HepG2 (cell line): ENCODE results near the gene ACOT8. TPM values are rescaled to one million over a fixed set of nuclear protein-coding genes. Genes with fewer than 3 reads are reported as not detected.

Experiments
- ATF7-NPFF ChIP-seq: sonication (generic); formaldehyde crosslinking; IDR thresholded peaks from 2 replicates; pipeline ENCODE4 v1.8.1; 2023; ENCODE audit warnings: mild to moderate bottlenecking, low read depth, missing genetic modification reagents, moderate library complexity
- EED ChIP-seq: sonication (generic); formaldehyde crosslinking; IDR thresholded peaks from 2 replicates; pipeline ENCODE4 v1.5.0; 2020; ENCODE audit warnings: mild to moderate bottlenecking, missing genetic modification reagents
- HES4 ChIP-seq: sonication (generic); formaldehyde crosslinking; IDR thresholded peaks from 2 replicates; pipeline ENCODE4 v1.9.0; 2021; ENCODE audit warnings: mild to moderate bottlenecking, missing genetic modification reagents, borderline replicate concordance
- HNF4G ChIP-seq, 2 experiments: sonication (generic) in 1 of 2; formaldehyde crosslinking in 1 of 2; IDR thresholded peaks; 2 replicates each; pipeline versions ENCODE4 v1.4.0 to v1.6.1; 2011 to 2020; ENCODE audit warnings: borderline replicate concordance in 2 of 2, low read depth in 2 of 2, mild to moderate bottlenecking in 2 of 2, low read length in 1 of 2, missing genetic modification reagents in 1 of 2, moderate library complexity in 1 of 2
- KAT8 ChIP-seq: IDR thresholded peaks from 2 replicates; pipeline ENCODE4 v1.6.1; 2016; ENCODE audit warnings: missing genetic modification reagents, missing compliant biosample characterization
- NFE2 ChIP-seq: sonication (generic); formaldehyde crosslinking; IDR thresholded peaks from 2 replicates; pipeline ENCODE4 v1.4.0; 2020; ENCODE audit warnings: missing genetic modification reagents
- NFRKB ChIP-seq: fragments of 450-650 bp; IDR thresholded peaks from 2 replicates; pipeline ENCODE4 v1.6.1; 2017
- RNF2 ChIP-seq: fragments of 450-650 bp; conservative IDR thresholded peaks from 2 replicates; pipeline ENCODE4 v1.6.1; 2016; ENCODE audit warnings: low read depth
- TGIF2 ChIP-seq: IDR thresholded peaks from 2 replicates; pipeline ENCODE4 v1.6.1; 2016; ENCODE audit warnings: control low read depth, missing compliant biosample characterization
- ZBTB42 ChIP-seq: sonication (generic); formaldehyde crosslinking; IDR thresholded peaks from 2 replicates; pipeline ENCODE4 v1.5.0; 2020; ENCODE audit warnings: mild to moderate bottlenecking, missing genetic modification reagents
- ZNF101 ChIP-seq: sonication (generic); formaldehyde crosslinking; IDR thresholded peaks from 2 replicates; pipeline ENCODE4 v1.4.0; 2020; ENCODE audit warnings: mild to moderate bottlenecking, low read depth, missing genetic modification reagents, borderline replicate concordance
- ZNF264 ChIP-seq: sonication (generic); formaldehyde crosslinking; IDR thresholded peaks from 2 replicates; pipeline ENCODE4 v1.4.0; 2020; ENCODE audit warnings: missing genetic modification reagents
- ZNF556 ChIP-seq: sonication (generic); formaldehyde crosslinking; IDR thresholded peaks from 2 replicates; pipeline ENCODE4 v1.4.0; 2020; ENCODE audit warnings: mild to moderate bottlenecking, missing genetic modification reagents, borderline replicate concordance
- ZNF569 ChIP-seq: sonication (generic); formaldehyde crosslinking; IDR thresholded peaks from 2 replicates; pipeline ENCODE4 v1.5.0; 2020; ENCODE audit warnings: mild to moderate bottlenecking, missing genetic modification reagents, moderate library complexity, borderline replicate concordance
- ZNF674 ChIP-seq: sonication (generic); formaldehyde crosslinking; IDR thresholded peaks from 2 replicates; pipeline ENCODE4 v1.5.0; 2020; ENCODE audit warnings: low read depth, mild to moderate bottlenecking, missing genetic modification reagents
- ZNF776 ChIP-seq: sonication (generic); formaldehyde crosslinking; IDR thresholded peaks from 2 replicates; pipeline ENCODE4 v1.4.0; 2020; ENCODE audit warnings: mild to moderate bottlenecking, missing genetic modification reagents
- polyA plus RNA-seq, 8 experiments: library from polyadenylated mRNA; depleted of rRNA in 3 of 8; stranded (reverse) in 7 of 8; unstranded in 1 of 8; fragments of >200 nt; fragmentation: Illumina TruSeq in 4 of 8; extraction: Trizol in 4 of 8; gene quantifications; 2 replicates each; pipeline versions ENCODE4 v1.2.1 to v1.2.3, GENCODE V29; 2011 to 2016; ENCODE audit warnings: low read depth in 4 of 8, missing spikeins in 1 of 8, mixed read lengths in 1 of 8; ENCODE audit not compliant: insufficient read depth in 1 of 8
- total RNA-seq, 5 experiments: library from RNA; depleted of rRNA; stranded (reverse); fragments of >200 nt; fragmentation: Illumina TruSeq; extraction: Trizol; gene quantifications; 2 replicates each; pipeline ENCODE4 v1.2.3, GENCODE V29; 2016; ENCODE audit warnings: low read depth in 1 of 5
- TF ChIP-seq, protein P1 (sequence below): IDR thresholded peaks from 2 replicates; pipeline ENCODE4 v1.6.1; 2016; ENCODE audit warnings: missing genetic modification reagents, missing compliant biosample characterization
- TF ChIP-seq, protein P2 (sequence below): sonication (generic); formaldehyde crosslinking; IDR thresholded peaks from 2 replicates; pipeline ENCODE4 v1.5.0; 2020; ENCODE audit warnings: missing genetic modification reagents
- TF ChIP-seq, protein P3 (sequence below): sonication (generic); formaldehyde crosslinking; IDR thresholded peaks from 2 replicates; pipeline ENCODE4 v1.5.1; 2020; ENCODE audit warnings: mild to moderate bottlenecking, missing genetic modification reagents, moderate library complexity
- TF ChIP-seq, protein P4 (sequence below): sonication (generic); formaldehyde crosslinking; IDR thresholded peaks from 2 replicates; pipeline ENCODE4 v1.4.0; 2020; ENCODE audit warnings: missing genetic modification reagents, borderline replicate concordance

ACOT8 gene
- total and polyA plus RNA-seq, 2 of the 13 experiments (the other 11 are each of a cell fraction or from before 2014, with no cell fraction given), result 31.4 to 45.5 TPM

DNA sequence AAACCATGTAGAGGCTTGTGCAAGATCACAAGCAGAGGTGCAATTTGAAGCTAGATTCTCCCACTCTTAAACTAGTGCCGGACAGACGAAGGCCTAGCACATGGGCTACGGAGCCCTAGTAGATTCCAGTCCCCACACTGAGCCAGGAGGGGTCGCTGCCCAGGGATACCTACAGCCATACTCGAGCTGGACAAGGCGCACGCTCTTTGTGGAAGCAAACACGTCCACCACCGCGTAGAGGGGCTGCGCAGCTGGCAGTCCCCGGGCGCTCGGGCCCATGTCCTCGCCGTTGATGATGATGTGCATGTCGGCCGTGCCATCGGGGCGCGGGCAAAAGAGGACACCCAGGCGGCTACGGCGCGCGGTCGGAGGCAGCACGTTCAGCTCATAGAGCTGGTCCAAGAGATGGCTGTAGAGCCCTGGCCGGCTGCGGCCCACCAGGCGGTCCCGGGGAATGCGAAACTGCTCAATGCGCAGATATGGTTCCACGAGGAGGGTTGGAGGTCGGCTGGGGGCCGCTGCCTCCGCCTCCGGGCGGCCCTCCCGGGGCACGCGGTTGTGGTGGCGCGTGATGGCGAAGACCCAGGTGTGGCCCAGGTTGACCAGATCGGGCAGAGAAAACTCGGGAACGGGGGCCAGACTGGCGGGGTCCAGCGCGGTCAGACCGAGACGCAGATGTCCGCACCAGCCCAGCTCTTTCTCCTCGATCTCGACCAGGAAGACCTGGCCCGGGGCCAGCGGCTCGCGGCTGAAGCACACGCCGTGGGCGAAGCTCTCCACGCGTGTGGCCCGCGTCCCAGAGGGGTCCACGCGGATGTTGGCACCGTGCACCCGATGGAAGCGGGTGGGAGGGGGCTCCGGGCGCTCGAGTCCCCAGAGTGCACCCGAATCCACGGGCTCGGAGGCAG, 33.1 kb upstream of the ACOT8 start (continued):
- TF ChIP-seq TGIF2 (CRISPR knock-in tag) (peak; percentile 78), ZNF264 (CRISPR knock-in tag) (peak; percentile 61; the same call in 1 of the 2 replicates), ZBTB42 (CRISPR knock-in tag) (peak; percentile 85; the same call in 1 of the 2 replicates), HES4 (0 out of 2 replicates have a peak, but pooled peaks have one; percentile 7), NFRKB (no peak), EED (CRISPR knock-in tag) (no peak; the same call in 1 of the 2 replicates), RNF2 (no peak; the same call in 1 of the 2 replicates), ATF7-NPFF (CRISPR knock-in tag) (no peak; the same call in 1 of the 2 replicates), ZNF556 (no peak), ZNF569 (CRISPR knock-in tag) (no peak; the same call in 1 of the 2 replicates), KAT8 (peak; percentile 77), HNF4G (IDR thresholded peaks at IDR 0.05; ENCODE audit: borderline replicate concordance, low read depth, low read length) (no peak; the same call in 1 of the 2 replicates), HNF4G (CRISPR knock-in tag; IDR thresholded peaks at IDR 0.05; ENCODE audit: borderline replicate concordance, low read depth) (no peak), NFE2 (CRISPR knock-in tag) (peak; percentile 22; the same call in 1 of the 2 replicates), ZNF674 (0 out of 2 replicates have a peak, but pooled peaks have one; percentile 60), ZNF101 (no peak), ZNF776 (peak; percentile 87; the same call in 1 of the 2 replicates)
- TF ChIP-seq, protein P1, sequence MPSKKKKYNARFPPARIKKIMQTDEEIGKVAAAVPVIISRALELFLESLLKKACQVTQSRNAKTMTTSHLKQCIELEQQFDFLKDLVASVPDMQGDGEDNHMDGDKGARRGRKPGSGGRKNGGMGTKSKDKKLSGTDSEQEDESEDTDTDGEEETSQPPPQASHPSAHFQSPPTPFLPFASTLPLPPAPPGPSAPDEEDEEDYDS, result peak; percentile 79
- TF ChIP-seq, protein P2, sequence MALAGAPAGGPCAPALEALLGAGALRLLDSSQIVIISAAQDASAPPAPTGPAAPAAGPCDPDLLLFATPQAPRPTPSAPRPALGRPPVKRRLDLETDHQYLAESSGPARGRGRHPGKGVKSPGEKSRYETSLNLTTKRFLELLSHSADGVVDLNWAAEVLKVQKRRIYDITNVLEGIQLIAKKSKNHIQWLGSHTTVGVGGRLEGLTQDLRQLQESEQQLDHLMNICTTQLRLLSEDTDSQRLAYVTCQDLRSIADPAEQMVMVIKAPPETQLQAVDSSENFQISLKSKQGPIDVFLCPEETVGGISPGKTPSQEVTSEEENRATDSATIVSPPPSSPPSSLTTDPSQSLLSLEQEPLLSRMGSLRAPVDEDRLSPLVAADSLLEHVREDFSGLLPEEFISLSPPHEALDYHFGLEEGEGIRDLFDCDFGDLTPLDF (CRISPR knock-in tag), result no peak
- TF ChIP-seq, protein P3, sequence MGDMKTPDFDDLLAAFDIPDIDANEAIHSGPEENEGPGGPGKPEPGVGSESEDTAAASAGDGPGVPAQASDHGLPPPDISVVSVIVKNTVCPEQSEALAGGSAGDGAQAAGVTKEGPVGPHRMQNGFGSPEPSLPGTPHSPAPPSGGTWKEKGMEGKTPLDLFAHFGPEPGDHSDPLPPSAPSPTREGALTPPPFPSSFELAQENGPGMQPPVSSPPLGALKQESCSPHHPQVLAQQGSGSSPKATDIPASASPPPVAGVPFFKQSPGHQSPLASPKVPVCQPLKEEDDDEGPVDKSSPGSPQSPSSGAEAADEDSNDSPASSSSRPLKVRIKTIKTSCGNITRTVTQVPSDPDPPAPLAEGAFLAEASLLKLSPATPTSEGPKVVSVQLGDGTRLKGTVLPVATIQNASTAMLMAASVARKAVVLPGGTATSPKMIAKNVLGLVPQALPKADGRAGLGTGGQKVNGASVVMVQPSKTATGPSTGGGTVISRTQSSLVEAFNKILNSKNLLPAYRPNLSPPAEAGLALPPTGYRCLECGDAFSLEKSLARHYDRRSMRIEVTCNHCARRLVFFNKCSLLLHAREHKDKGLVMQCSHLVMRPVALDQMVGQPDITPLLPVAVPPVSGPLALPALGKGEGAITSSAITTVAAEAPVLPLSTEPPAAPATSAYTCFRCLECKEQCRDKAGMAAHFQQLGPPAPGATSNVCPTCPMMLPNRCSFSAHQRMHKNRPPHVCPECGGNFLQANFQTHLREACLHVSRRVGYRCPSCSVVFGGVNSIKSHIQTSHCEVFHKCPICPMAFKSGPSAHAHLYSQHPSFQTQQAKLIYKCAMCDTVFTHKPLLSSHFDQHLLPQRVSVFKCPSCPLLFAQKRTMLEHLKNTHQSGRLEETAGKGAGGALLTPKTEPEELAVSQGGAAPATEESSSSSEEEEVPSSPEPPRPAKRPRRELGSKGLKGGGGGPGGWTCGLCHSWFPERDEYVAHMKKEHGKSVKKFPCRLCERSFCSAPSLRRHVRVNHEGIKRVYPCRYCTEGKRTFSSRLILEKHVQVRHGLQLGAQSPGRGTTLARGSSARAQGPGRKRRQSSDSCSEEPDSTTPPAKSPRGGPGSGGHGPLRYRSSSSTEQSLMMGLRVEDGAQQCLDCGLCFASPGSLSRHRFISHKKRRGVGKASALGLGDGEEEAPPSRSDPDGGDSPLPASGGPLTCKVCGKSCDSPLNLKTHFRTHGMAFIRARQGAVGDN (CRISPR knock-in tag), result peak; percentile 88
- TF ChIP-seq, protein P4, sequence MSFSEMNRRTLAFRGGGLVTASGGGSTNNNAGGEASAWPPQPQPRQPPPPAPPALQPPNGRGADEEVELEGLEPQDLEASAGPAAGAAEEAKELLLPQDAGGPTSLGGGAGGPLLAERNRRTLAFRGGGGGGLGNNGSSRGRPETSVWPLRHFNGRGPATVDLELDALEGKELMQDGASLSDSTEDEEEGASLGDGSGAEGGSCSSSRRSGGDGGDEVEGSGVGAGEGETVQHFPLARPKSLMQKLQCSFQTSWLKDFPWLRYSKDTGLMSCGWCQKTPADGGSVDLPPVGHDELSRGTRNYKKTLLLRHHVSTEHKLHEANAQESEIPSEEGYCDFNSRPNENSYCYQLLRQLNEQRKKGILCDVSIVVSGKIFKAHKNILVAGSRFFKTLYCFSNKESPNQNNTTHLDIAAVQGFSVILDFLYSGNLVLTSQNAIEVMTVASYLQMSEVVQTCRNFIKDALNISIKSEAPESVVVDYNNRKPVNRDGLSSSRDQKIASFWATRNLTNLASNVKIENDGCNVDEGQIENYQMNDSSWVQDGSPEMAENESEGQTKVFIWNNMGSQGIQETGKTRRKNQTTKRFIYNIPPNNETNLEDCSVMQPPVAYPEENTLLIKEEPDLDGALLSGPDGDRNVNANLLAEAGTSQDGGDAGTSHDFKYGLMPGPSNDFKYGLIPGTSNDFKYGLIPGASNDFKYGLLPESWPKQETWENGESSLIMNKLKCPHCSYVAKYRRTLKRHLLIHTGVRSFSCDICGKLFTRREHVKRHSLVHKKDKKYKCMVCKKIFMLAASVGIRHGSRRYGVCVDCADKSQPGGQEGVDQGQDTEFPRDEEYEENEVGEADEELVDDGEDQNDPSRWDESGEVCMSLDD (CRISPR knock-in tag), result no peak; the same call in 1 of the 2 replicates
